Adipocyte (in vitro differentiated cells): ENCODE results near the gene OR52E2.
A peak's percentile ranks its signal among the peaks of the same experiment; 100 is the strongest.
"Not testable (repeated sequence)": the region's sequence is repeated elsewhere in the genome, so short reads cannot be mapped to it uniquely, and the experiment has no call there.

Source experiments
- DNase-seq: peaks from one replicate; pipeline ENCODE4 v3.0.0-alpha.2; 2015; ENCODE audit warnings: low read depth
- H3K27me3 ChIP-seq: replicated peaks from 2 replicates; pipeline ENCODE4 v1.7.0; 2013; ENCODE audit warnings: mild to moderate bottlenecking, low read length, moderate library complexity; ENCODE audit not compliant: control insufficient read depth, insufficient read depth
- H3K36me3 ChIP-seq: 2 replicates; pipeline ENCODE4 v1.7.0; 2013; ENCODE audit warnings: low read length, mild to moderate bottlenecking, moderate library complexity; ENCODE audit not compliant: control insufficient read depth, insufficient read depth, severe bottlenecking
- H3K4me1 ChIP-seq: 2 replicates; pipeline ENCODE4 v1.7.0; 2013; ENCODE audit warnings: mild to moderate bottlenecking, low read length, moderate library complexity; ENCODE audit not compliant: control insufficient read depth, insufficient read depth
- H3K4me3 ChIP-seq: 2 replicates; pipeline ENCODE4 v1.7.0; 2013; ENCODE audit warnings: mild to moderate bottlenecking, low read length, moderate library complexity
- H3K9ac ChIP-seq: 2 replicates; pipeline ENCODE4 v1.7.0; 2013; ENCODE audit warnings: mild to moderate bottlenecking, low read length, moderate library complexity
- H3K9me3 ChIP-seq: 2 replicates; pipeline ENCODE4 v1.7.0; 2013; ENCODE audit warnings: mild to moderate bottlenecking, low read length, moderate library complexity; ENCODE audit not compliant: control insufficient read depth

OR52E2 gene

GRCh38 chr11:5065027-5065426 is 5.6 kb upstream of the OR52E2 start:
- Histone ChIP-seq H3K9me3 (no peaks in the 10 kb centered on the region), H3K4me1 (no peaks in the 10 kb centered on the region), H3K9ac (no peak overlapping the region), H3K36me3 (no peaks in the 10 kb centered on the region), H3K4me3 (no peak overlapping the region), H3K27me3 (no peaks in the 10 kb centered on the region)
- DNase-seq: no peak

- not testable (repeated sequence) for H3K9me3 ChIP-seq, H3K36me3 ChIP-seq, H3K4me1 ChIP-seq, H3K27me3 ChIP-seq, DNase-seq, H3K4me3 ChIP-seq, H3K9ac ChIP-seq
Observed at GRCh38 chr11:5058679-5059078, 748 bp downstream of the OR52E2 start.

GRCh38 chr11:5046754-5047330 is 12.6 kb downstream of the OR52E2 start:
- Histone ChIP-seq H3K27me3 (no peaks in the 10 kb centered on the region), H3K9ac (no peak overlapping the region), H3K4me3 (no peak overlapping the region), H3K9me3 (no peaks in the 10 kb centered on the region), H3K4me1 (no peaks in the 10 kb centered on the region), H3K36me3 (no peaks in the 10 kb centered on the region)
- DNase-seq: no peak

DNA sequence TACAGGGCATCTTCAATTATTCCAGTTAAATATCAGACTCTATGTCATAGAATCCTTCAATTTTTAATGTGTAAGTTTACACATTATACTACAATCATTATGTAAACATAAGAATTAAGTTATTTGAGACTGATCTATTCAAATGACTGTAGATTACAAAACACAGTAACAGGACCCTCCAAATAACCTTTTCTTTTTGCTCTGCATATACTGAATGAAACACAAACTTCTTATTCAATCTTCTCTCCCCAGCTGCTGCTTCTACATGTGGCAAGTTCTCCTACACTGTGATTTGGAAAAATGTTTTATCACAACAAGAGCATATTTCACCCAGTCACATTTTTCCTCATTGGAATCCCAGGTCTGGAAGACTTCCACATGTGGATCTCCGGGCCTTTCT is 13.2 kb downstream of the OR52E2 start, which contains the start of gene OR52J3:
Gene OR52J3 (plus strand): TSS at position 301 of the 400 bp plus-strand sequence. CDS start 0 bp downstream, at position 301.
- Histone ChIP-seq H3K9me3 (no peaks in the 10 kb centered on the region), H3K36me3 (no peaks in the 10 kb centered on the region), H3K27me3 (no peaks in the 10 kb centered on the region), H3K4me1 (no peaks in the 10 kb centered on the region), H3K9ac (no peak within 1 kb of the TSS), H3K4me3 (no peak within 1 kb of the TSS)
- DNase-seq: no peak

DNA sequence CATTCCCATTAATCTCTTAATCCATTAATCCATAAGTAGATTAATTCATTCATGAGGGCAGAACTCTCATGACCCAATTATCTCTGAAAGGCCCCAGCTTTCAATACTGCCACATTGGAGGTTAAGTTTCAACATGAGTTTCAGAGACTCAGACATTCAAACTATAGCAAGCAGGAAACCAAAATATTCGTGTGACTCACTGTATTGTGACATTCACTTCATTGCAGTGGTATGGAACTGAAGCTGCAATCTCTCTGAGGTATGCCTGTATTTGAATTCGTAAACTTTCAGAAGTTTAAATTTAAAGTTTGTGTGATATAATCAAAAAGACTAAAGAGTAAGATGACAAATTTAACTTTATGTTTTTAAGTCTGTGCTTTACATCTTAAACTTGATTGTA is 16.0 kb downstream of the OR52E2 start:
- Histone ChIP-seq H3K9me3 (no peaks in the 10 kb centered on the region), H3K27me3 (no peaks in the 10 kb centered on the region), H3K4me3 (no peak overlapping the region), H3K36me3 (no peaks in the 10 kb centered on the region), H3K4me1 (no peaks in the 10 kb centered on the region), H3K9ac (no peak overlapping the region)
- DNase-seq: peak; percentile 38

GRCh38 chr11:5042091-5042490 is 17.3 kb downstream of the OR52E2 start:
- Histone ChIP-seq H3K4me1 (no peaks in the 10 kb centered on the region), H3K36me3 (no peaks in the 10 kb centered on the region), H3K27me3 (no peaks in the 10 kb centered on the region), H3K4me3 (no peak overlapping the region), H3K9ac (no peak overlapping the region), H3K9me3 (no peaks in the 10 kb centered on the region)
- no peak for DNase-seq

- no peak for DNase-seq
- Histone ChIP-seq H3K4me3 (no peak overlapping the region), H3K4me1 (no peaks in the 10 kb centered on the region), H3K9me3 (no peaks in the 10 kb centered on the region), H3K36me3 (no peaks in the 10 kb centered on the region), H3K9ac (no peak overlapping the region), H3K27me3 (no peaks in the 10 kb centered on the region)
Observed at GRCh38 chr11:5040876-5041275, 18.6 kb downstream of the OR52E2 start.

DNA sequence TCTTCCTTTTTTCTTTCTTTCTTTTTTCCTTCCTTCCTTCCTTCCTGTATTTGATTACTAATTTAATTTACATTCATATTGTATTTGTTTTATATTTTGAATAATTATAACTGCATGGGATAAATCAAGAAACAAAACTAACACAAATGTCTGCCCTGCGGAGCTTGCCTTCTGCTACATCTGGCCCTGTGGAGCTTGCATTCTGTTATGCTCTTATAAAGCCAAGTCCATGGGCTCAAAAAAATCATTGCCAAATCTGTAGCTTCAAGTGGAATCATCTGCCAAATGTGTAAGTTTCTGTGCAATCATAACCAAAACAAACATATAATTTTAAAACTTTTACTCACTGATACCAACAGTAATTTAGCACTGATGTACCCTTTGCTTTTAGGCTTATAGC is 21.1 kb downstream of the OR52E2 start:
- H3K36me3 ChIP-seq: no peaks in the 10 kb centered on the region

DNA sequence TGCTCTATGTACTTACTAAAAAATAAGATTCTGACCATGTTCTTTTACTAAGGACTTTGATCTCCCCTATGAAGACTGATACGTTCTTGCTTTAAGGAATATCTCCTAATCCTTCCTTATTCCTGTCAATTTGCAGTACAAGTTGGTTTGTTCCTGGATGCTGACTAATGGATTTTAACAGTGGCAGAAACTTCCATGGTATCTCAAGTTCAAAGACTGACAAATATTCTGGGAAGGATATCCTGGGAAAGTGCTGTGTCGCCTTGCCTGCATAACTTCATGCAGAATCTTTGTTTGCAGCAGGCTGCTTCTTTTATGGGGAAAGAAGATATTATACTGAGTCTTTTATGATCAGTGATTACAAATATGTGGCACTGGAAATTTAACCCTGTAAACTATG is 21.5 kb downstream of the OR52E2 start:
- no peak for DNase-seq
- H3K36me3 ChIP-seq: no peaks in the 10 kb centered on the region
- H3K4me3 ChIP-seq: no peak overlapping the region
- H3K4me1 ChIP-seq: no peaks in the 10 kb centered on the region
- no peaks in the 10 kb centered on the region for H3K9me3 ChIP-seq
- H3K27me3 ChIP-seq: no peaks in the 10 kb centered on the region
- no peak overlapping the region for H3K9ac ChIP-seq

More for the DNA sequence above, 21.1 kb downstream of the OR52E2 start:
- Histone ChIP-seq H3K4me1 (no peaks in the 10 kb centered on the region), H3K9ac (no peak overlapping the region), H3K4me3 (no peak overlapping the region), H3K9me3 (no peaks in the 10 kb centered on the region), H3K27me3 (no peaks in the 10 kb centered on the region)
- no peak for DNase-seq

- H3K4me1 ChIP-seq: no peaks in the 10 kb centered on the region
- no peak overlapping the region for H3K9ac ChIP-seq
- DNase-seq: no peak
- no peaks in the 10 kb centered on the region for H3K27me3 ChIP-seq
- H3K36me3 ChIP-seq: no peaks in the 10 kb centered on the region
- no peak overlapping the region for H3K4me3 ChIP-seq
- H3K9me3 ChIP-seq: no peaks in the 10 kb centered on the region
Observed at GRCh38 chr11:5036669-5037068, 22.8 kb downstream of the OR52E2 start.

- DNase-seq: no peak
- Histone ChIP-seq H3K4me1 (no peaks in the 10 kb centered on the region), H3K27me3 (no peaks in the 10 kb centered on the region), H3K9ac (no peak overlapping the region), H3K4me3 (no peak overlapping the region), H3K36me3 (no peaks in the 10 kb centered on the region), H3K9me3 (peaks cover 10% of the 10 kb centered on the region)
Observed at GRCh38 chr11:5021996-5022395, 37.4 kb downstream of the OR52E2 start.

- no peaks in the 10 kb centered on the region for H3K4me1 ChIP-seq
- H3K27me3 ChIP-seq: no peaks in the 10 kb centered on the region
- H3K9me3 ChIP-seq: no peaks in the 10 kb centered on the region
- no peak overlapping the region for H3K9ac ChIP-seq
- no peak overlapping the region for H3K4me3 ChIP-seq
- H3K36me3 ChIP-seq: no peaks in the 10 kb centered on the region
- no peak for DNase-seq
Observed at GRCh38 chr11:5013012-5013411, 46.4 kb downstream of the OR52E2 start.
